Sigmoid colon (tissue), 4 donors: Measurements from ENCODE around the gene LRRC17.

Experiments used
- EP300 ChIP-seq, 4 donors: sonication (generic); formaldehyde crosslinking; IDR thresholded peaks; one replicate each; pipeline ENCODE4 v1.6.1; 2017; ENCODE audit warnings: antibody characterized with exemption in 4 of 4
- POLR2A ChIP-seq, 2 donors: fragments of 450-650 bp; IDR thresholded peaks; one replicate each; pipeline ENCODE4 v1.6.1; 2016; ENCODE audit warnings: antibody characterized with exemption in 2 of 2, mild to moderate bottlenecking in 2 of 2, moderate library complexity in 2 of 2
- POLR2AphosphoS5 ChIP-seq, 4 donors: sonication (generic); formaldehyde crosslinking; IDR thresholded peaks; one replicate each; pipeline ENCODE4 v1.6.1; 2017; ENCODE audit warnings: antibody characterized with exemption in 4 of 4
- TF ChIP-seq, protein P1 (sequence below), 4 experiments: fragments of 450-650 bp in 3 of 4; fragments of 200-600 bp in 1 of 4; IDR thresholded peaks; one replicate each; pipeline ENCODE4 v1.5.1; 2016 to 2019; ENCODE audit warnings: antibody characterized with exemption in 4 of 4, mild to moderate bottlenecking in 3 of 4, moderate library complexity in 2 of 4

DNA sequence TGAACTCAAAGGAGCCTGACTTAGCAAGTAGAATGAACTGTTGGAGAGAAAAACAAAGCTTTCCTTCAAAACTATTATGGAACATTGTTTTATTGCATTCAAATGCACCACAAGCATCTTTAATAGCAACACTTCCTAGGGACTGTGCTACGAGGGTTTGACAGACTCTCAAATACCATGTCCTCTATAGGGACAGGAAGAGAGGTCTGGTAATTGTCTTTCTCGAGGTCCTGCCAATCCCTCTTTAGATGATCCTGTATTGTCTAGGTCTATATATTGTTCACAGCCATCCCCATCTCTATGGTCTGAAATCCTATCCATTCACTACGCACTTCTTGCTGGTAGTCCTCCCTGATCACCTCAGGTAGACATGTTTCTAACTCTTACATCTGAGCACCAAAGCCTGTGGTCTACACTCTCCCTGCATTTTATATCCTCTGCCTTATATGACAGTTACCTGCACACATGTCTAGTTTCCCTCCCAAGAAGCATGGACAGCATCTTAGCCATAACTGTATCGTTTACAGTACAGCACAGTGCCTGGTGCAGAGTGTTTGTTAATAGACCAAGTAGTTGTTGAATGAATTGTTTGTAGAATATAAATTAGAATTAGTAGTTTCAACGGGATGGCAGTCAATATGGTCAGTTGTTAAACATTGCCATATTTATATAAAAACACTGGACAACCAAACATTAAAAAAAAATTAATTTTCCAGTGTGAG lies 21.7 kb upstream of the LRRC17 start:
- TF ChIP-seq POLR2A (IDR thresholded peaks at IDR 0.05) (no peak), POLR2AphosphoS5 (IDR thresholded peaks at IDR 0.05) (no peak), EP300 (IDR thresholded peaks at IDR 0.05) (no peak)
- TF ChIP-seq, protein P1, sequence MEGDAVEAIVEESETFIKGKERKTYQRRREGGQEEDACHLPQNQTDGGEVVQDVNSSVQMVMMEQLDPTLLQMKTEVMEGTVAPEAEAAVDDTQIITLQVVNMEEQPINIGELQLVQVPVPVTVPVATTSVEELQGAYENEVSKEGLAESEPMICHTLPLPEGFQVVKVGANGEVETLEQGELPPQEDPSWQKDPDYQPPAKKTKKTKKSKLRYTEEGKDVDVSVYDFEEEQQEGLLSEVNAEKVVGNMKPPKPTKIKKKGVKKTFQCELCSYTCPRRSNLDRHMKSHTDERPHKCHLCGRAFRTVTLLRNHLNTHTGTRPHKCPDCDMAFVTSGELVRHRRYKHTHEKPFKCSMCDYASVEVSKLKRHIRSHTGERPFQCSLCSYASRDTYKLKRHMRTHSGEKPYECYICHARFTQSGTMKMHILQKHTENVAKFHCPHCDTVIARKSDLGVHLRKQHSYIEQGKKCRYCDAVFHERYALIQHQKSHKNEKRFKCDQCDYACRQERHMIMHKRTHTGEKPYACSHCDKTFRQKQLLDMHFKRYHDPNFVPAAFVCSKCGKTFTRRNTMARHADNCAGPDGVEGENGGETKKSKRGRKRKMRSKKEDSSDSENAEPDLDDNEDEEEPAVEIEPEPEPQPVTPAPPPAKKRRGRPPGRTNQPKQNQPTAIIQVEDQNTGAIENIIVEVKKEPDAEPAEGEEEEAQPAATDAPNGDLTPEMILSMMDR (IDR thresholded peaks at IDR 0.05) = no peak
